C4-2B (cell line): ENCODE measurements around the gene MED1.
A peak's percentile ranks its signal among the peaks of the same experiment; 100 is the strongest.

Experiments used
- ZFX ChIP-seq: fragments of 450-650 bp; IDR thresholded peaks from 2 replicates; pipeline ENCODE4 v1.6.1; 2017
- TF ChIP-seq, protein P1 (sequence below): fragments of 450-650 bp; conservative IDR thresholded peaks from 2 replicates; pipeline ENCODE4 v1.5.1; 2017; ENCODE audit warnings: mild to moderate bottlenecking

GRCh38 chr17:39461113-39461925 lies 10.3 kb upstream of the MED1 start, which contains the start of gene CDK12:
- TF ChIP-seq, protein P1, sequence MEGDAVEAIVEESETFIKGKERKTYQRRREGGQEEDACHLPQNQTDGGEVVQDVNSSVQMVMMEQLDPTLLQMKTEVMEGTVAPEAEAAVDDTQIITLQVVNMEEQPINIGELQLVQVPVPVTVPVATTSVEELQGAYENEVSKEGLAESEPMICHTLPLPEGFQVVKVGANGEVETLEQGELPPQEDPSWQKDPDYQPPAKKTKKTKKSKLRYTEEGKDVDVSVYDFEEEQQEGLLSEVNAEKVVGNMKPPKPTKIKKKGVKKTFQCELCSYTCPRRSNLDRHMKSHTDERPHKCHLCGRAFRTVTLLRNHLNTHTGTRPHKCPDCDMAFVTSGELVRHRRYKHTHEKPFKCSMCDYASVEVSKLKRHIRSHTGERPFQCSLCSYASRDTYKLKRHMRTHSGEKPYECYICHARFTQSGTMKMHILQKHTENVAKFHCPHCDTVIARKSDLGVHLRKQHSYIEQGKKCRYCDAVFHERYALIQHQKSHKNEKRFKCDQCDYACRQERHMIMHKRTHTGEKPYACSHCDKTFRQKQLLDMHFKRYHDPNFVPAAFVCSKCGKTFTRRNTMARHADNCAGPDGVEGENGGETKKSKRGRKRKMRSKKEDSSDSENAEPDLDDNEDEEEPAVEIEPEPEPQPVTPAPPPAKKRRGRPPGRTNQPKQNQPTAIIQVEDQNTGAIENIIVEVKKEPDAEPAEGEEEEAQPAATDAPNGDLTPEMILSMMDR: no peak
- peak; percentile 93 for TF ChIP-seq ZFX
